Stimulated activated CD4-positive, alpha-beta T cell treated with anti-CD3 and anti-CD28 coated beads, Interleukin-1b, Interleukin-23, amount 100 ng/mL, for 48 hours (primary cell): Measurements from ENCODE around the gene CFDP1.
"Not testable (repeated sequence)": the region's sequence is repeated elsewhere in the genome, so short reads cannot be mapped to it uniquely, and the experiment has no call there.

Experiments used
- DNase-seq: peaks from one replicate; pipeline ENCODE4 v3.0.0-alpha.2; 2020

CFDP1 gene

DNA sequence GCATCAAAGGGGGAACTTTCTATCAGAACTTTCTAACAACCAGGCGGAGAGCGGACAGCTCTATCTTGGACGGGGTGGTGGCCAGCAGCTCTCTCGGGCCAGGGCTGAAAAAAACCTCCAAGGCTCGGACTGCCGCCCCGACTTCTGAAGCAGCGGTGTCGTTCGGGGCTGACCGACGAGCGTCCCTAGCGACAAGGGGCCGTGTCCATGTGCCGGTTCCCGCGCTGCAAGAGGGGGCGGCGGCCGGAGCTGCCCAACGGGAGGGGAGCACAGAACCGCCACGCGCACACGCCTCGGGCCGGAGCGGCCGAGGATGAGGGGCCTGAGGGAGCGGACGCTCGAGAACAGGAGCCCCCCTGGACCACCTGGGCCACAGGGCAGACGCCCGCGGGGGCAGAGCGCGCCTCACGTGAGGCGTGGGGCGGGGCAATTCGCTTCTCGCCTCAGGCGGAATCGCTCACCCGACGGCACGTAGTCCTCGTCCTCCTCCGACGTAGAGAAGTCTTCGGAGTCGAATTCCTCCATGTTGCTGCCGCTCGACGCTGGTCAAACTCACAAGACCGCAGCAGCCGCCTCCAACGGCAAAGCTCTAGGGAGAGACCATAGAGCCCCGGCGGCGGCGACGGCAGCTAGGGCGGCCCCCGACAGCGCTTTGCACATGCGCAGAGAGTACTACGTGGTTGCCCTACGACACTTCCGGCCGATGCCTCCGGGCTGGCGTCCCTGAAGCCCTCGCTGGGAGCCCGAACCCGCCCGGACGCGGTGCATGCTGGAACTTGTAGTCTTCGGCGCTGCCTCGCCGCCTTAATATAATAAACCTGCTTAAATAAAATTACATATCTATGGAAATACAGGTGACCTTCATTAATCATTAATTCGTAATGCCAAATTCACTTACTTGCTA lies at the start of gene CFDP1:
CFDP1 (minus strand) TSS at position 676 of the 904 bp plus-strand sequence; CDS start at position 525, 151 bp downstream.
- peak; percentile 95 for DNase-seq

DNA sequence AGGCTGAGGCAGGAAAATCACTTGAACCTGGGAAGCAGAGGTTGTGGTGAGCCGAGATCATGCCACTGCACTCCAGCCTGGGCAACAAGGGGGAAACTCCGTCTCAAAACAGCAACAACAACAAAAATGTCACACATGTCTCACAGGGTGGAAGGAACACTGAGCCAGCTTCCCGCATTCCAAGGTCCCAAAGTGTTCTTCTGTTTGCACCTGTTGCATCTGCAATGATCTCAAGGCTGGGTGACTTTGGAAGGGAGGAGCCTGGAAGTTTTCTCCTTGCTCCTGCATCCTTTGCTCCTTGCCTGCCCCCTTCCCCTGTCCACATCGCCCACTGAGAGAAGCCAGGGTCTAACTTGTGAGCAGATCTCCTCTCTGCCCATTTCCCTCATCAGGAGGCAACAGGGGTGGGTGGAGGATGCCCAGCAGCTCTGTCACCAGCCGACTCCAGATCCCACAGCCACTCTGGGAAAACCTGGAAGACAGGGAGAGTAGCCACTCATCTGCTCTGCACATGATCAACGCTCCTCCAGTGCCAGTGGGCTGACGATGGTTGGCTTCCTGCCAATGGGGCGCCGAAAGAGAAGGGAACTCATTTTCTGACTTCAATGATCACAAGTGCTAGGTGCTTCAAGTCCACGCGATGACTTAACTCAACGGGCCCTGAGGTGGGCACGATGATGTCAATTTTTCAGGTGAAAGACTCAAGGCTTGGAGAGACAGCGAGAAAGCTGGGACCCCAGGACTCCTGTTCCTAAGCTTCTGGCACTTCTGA lies 49.3 kb upstream of the CFDP1 start:
- DNase-seq = no peak

DNA sequence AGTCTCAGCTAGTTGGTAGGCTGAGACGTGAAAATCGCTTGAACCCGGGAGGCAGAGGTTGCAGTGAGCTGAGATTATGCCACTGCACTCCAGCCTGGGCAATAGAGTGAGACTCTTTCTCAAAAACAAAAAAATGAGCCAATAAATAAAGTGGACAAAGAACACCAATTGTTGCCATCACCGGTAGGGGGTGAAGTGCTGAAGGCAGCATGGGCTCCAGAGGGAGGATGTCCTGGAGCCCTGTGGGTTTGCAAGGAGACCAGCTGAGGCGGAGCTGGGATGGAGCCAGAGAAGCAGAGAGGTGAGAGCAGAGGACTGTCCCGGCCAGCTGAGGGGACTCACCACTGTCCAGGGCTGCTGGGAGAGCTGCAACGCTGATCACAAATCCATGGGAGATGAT lies 48.2 kb upstream of the CFDP1 start:
- no peak for DNase-seq

DNA sequence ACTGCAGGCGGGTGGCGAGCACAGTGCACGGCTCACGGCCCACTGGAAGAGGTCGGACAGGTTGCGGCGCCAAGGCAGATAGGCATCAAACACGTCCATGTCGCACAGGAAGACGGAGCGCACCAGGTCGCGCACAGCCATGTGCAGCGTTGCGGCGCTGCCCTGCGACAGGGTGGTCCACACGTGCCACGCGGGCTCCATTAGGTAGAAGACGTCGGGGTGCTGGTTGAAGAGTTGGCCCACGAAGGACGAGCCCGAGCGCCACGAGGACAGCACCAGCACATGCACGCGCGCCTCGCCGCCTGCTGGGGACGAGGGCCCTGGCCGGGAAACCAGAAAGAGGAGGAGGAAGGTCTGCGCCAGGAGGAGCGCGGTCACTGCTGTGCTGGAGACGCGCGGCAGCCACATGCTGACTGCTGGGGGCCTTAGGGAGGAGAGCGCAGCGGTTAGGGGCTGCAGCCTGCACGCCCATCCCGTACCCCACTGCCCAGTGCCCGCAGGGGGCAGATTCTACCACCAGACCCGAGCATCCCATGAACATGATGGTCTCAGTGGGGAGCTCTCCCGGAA lies 46.2 kb upstream of the CFDP1 start:
- no peak for DNase-seq

DNA sequence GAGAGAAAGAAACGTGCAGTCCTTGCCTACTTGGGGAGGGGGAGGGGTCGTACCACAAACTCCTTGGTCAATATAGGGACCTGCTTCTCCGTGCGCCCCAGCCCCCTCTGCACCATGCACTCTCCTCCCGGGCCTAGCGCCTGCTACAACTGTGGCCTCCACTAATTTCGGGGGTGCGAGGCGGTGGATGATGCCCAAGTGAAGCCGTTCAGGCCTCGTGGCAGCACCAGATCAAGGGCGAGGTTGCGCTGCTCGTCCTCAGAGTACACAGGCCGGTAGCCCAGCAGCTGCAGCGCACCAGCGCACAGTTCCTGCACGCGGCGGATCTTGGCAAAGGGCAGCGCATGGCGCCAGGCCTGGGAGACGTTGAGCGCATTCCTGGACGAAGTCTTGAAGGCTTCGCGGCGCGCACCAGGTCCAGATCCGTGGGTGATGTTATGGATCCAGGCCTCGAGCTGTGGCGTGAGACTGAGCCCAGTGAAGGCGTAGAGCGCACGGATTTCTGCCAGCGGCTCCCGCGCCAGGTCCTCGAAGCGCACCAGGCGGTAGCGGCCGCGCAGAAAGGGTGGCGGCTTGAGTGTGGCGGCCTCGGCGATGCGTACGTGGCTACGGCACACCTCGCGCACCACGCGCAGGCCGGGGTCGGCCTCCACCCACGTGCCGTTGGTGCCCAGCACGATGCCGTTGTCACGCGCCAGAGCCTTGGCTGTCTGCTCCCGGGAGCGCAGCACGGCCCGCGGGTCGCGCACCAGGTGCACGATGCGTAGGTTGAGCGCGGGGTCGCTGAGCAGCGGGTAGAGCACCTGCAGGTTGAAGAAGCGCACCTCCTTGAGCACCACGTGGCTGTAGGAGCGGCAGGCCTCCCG lies 45.4 kb upstream of the CFDP1 start:
- no peak for DNase-seq

DNA sequence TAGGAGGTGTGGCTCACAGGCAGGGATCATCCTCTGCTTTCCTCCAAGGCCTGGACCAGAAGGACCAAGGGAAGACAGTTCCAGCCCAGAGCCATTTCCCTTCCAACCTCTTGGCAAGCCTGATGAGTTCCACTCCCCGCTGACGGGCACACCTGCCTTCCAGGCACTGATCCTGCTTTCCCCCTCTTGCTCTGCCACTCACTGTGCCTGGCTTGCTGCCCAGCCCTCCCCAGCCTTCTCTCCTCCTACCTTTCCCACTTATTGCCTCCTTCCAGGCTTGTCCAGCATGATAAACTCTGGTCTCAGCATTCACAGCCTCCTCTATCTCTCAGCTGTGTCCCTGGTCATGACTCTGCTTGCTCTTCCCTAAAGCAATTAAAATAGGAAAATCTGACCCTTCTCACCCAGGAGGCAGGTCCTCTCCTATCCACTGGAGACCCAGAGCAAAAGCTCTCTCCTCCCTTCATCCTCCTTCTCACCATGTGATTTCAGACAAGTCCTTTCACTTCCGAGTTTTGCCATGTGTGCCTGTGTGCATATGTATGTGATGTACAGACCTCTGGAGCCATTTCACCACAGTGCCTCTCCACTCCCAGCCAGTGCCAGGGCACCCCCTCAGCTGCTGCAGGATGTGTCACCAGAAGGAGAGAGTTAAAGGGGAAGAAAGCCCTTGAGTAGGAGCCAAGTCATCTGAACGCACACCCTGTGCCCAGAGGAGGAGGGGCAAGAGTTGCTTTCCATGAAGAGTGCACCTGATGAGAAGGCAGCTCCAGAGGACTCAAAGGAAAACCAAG lies 44.6 kb upstream of the CFDP1 start:
- no peak for DNase-seq

DNA sequence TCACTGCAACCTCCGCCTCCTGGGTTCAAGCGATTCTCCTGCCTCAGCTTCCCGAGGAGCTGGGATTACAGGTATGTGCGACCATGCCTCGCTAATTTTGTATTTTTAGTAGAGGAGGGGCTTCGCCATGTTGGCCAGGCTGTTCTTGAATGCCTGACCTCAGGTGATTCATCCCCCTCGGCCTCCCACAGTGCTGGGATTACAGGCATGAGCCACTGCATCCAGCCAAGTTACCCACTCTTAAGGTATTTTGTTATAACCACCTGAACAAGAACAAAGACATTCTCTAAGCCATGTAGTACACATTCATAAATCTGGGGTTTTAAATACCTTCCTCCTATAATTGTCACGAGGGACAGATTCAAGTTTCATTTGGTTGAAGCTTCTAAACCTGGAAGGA lies 43.5 kb upstream of the CFDP1 start:
- DNase-seq = no peak

DNA sequence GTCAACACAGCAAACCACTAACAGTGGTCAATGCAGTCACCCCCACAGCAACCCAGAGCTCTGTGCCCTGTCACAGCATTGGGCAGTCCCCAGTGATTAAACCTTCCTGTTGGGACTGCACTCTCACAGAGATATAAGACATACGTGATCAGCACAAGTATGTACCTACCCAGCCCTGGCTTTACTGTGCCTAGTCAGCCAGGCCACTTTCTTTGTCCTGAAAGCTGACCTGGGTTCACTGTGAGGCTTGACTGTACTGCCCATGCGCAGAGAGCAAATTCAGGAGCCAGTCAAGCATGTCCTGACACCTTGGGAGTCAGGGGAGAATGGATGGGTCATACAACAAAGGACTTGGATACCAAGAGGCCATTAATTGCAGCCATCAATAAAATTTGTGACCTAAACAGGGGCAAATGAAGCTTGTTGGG lies 42.1 kb upstream of the CFDP1 start:
- no peak for DNase-seq

DNA sequence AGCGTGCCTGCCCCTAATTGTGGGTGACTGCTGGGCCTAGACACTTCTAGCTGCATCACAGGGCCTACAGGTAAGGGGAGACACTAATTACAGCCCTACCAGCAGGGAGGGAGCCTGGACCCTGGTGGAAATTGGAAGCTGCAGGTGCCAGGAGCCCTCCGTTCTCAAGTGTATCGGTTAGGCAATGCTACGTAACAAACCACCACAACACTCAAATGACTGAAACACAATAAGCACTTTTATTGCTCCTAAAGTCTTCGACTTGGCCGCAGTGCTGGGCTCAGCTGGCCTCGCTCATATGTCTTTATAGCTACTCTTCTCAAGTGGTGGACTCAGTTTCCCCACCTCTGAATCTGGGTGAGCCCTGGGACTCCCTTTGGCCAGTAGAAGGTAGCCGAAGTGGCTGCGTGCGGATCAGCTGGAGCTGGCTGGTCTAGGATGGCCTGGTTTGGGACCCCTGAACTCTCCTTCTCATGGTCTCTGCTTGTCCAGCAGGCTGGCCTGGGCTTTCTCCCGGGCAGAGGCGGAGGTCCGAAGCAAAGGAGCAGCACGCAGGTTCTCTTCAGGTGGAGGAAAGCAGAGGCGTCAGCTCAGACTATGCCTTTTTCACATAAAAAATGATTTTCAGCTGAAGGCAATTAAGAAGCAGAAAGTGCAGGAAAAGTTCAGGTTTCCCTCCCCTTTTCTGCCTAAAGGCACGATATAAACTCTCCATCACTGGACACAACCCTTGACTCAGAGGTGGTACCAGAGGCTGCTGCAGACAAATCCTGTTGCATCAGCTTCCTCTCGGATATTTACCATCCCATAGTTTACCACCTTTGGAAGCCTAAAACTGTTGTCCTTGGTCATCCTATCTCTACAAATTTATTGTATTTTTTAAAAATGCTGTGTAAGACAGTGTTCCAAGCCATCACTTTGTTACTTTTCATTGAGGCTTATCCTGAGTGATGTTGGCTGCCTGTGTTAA lies 39.9 kb upstream of the CFDP1 start:
- DNase-seq = no peak

DNA sequence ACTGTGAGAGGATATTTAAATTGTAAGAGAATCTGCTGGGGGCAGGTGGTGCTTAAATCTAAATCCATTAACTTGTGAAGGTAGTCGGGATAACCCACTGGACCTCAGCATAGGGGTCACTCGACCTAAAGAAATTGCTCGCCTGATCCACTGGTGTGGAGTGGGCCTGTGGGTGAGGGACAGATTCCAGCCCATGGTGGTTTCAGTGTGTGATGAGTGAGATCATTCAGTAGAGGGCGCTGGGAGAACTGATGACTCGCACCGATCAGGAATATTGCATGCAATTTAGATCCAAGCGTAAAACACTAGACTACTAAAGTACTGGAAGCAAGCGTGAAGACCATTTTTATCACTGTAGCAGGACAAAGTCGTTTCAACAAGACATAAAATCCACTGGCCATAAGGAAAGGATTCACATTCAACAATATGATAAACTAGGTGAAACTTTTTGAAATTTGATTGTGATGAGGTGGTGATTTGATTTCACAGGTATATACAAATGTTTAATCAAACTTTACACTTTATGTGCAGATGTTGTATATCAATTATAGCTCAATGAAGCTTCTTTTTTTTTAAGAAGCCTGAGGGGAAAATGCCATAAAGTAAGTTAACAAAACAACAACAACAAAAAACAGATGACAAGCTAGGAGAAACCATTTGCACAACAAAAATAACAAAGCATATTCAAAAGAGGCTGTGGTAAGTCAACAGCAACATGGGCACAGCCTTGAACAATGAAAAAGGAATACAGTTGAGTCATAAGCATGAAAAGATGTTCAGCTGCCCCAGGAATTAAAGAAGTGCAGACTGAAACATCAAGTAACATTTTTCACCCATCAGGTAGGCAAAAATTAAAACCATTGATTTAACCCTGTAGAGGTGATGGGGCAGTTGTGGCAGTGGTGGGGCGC lies 38.7 kb upstream of the CFDP1 start:
- DNase-seq = peak; percentile 13

DNA sequence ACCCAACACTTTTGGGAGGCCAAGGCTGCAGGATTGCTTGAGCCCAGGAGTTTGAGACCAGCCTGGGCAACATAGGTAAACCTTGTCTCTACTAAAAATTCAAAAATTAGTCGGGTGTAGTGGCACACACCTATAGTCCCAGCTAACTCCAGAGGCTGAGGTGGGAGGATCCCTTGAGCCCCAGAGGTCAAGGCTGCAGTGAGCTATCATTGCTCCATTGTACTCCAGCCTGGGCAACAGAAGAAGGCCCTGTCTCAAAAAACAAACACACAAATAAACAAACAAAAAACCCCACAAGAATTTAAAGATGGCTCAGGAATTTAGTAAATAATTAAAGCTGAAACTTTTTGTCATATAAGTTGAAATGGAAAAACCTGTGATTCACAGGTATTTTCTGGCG lies 33.5 kb upstream of the CFDP1 start:
- DNase-seq = no peak

DNA sequence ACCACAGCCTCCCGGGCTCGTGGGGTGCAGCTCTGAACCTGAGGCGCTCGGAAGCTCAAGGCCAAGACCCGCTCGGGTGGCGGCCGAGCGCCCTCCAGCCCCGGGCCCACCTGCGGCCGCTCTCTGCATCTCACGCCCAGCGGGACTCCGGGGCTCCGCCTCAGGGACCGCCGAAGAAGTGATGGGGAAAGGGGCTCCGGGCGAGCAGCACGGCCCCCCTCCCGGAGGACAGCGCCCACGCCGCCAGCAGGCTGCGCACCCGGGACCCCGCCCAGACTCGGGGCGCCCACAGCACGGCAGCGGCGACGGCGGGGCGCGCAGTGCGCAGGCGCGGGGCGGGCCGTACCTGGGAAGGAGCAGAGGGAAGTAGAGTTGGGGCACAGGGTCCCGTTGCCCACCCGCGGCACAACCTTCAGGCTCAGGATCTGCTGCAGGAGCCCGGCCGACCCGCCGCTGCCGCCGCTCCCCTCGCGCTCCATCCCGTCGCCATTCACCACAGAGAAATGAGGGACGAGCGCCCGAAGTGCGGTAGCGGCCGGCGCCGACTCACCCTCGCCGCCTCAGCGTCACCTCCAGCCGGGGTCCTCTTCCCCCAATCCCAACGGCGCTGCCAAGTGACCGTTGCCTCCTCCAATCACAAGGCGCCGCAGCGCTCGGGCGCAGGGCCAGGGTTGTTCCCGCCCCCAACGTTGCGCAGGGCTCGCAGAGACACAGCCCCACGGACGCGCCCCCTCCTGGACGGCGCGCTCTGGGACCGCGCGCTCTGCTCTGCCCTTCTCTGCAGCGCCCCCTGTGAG lies 31.0 kb upstream of the CFDP1 start, which contains the start of gene TMEM170A:
TMEM170A (minus strand) TSS at position 568 of the 797 bp plus-strand sequence; CDS start at position 479, 89 bp downstream.
- peak; percentile 99 for DNase-seq

DNA sequence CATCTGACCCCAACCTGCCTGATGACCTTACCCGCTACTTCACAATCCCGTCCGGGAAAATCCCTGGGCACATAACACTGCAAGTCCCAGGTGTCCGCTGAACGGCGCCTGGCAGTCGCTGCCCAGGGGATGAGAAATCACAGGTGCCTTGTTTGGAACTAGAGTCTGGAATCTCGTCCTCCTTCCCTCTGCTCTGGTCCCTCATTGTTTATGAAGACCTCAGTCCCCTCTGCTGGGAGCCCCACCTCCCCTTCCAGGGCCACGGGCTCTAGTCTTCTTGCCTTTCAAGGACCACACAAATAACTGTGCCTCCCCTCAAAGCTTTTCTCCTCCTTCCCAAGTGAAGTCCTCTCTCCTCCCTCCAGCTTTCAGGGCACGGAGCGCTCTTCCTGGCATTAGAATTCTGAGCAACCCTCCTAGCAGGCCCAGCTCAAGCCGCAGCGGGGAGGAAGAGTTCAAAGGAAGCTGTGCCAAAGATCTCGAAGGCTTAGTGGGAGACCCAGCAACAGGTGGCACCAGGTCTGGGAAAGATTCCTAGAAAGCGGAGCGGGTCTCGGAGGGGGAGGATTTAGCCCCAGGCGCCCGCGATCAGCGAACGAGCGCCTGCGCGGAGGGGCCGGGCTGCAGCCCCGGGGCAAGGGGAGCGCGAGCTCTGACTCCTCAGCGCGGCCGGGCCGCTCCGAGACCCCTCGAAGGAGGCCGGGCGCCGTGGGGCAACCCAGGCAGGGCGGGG lies 30.3 kb upstream of the CFDP1 start:
- not testable (repeated sequence) for DNase-seq

DNA sequence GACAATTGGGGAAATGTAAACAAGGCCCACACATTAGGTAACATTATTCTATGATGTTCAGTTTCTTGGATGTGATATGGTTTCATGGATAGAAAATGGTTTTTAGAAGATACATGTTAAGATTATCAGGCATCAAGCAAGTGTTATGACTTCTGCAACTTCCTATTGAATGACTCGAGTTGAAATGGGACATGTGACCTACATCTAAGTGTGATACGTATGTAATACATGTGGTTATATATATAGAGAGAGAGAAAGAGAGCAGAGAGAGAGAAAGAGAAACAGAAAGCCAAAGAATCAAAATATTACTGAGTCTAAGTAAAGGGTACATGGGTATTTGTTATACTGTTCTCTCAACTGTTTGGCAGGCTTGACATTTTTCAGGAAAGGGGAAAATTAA lies 29.5 kb upstream of the CFDP1 start:
- DNase-seq = no peak

DNA sequence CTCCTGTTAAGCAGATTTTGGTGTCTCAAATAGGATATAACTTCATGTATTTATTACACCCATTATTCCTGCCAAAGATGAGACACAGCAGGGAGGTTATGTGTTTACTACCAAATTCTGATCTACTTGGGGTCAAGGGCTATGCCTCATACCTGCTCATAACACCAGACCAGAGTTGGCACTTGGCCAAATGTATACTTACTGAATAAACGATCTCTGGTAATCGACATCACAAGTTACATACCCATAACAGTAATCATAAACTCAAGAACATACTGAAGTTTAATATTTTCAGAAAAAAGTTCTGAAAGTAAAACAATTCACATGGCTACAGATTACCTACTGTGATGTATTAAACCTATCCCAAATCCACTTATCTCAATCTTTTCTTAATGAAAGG lies 28.3 kb upstream of the CFDP1 start:
- no peak for DNase-seq

DNA sequence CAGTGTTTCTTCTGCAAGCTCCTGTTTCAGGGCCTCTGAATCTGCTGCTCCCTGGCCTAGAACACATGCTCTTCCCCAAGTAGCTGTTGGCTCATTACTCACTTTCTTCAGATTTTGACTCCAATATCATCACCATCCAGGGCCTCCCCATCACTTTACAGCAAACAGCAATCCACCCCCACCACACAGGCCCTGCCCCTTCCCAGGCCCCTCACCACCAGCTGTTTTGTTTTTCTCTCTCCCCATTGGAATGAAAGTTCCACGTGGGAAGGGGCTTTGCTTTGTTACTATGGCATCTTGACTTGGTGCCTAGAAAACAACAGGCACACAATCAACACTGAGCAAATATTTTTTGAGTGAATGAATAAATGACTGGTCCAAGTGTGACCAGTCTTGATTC lies 27.1 kb upstream of the CFDP1 start:
- DNase-seq = no peak

DNA sequence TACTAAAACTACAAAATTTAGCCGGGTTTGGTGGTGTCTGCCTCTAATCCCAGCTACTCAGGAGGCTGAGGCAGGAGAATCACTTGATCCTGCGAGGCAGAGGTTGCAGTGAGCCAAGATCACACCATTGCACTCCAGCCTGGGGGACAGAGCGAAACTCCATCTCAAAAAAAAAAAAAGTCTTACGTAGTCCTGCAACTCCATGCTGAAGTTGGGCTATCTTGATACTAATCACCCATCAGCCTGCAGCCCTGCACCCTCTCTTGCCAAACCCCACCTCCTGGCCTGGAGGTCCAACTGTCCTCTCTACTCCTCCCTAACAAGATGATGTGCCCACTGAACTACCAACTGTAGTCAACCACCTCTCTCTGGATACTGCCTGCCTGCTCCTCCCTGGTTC lies 26.4 kb upstream of the CFDP1 start:
- DNase-seq = no peak

DNA sequence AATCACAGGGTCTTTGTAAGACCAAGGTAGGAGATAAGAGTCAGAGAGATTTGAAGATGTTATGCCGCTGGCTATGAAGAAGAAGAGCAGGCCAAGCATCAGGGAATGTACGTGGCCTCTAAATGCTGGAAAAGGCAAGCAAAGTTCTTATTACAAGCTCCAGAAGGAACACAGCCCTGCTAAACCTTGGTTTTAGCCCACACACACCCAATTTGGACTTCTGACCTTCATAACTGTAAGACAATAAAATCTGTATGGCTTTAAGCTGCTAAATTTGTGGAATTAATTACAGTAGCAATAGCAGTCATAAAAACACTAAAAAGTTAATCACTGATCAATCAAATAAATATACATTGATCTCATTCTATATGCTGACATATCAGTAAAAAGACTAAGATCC lies 25.1 kb upstream of the CFDP1 start:
- no peak for DNase-seq
